HepG2 (cell line): Measurements from ENCODE around the gene WTAP. TPM values are rescaled to one million over a fixed set of nuclear protein-coding genes. Genes with fewer than 3 reads are reported as not detected.

Experiments
- CERS6 ChIP-seq: sonication (generic); formaldehyde crosslinking; IDR thresholded peaks from 2 replicates; pipeline ENCODE4 v1.5.0; 2020; ENCODE audit warnings: missing genetic modification reagents
- ELF4 ChIP-seq: sonication (generic); formaldehyde crosslinking; IDR thresholded peaks from 2 replicates; pipeline ENCODE4 v1.5.0; 2020; ENCODE audit warnings: missing genetic modification reagents, mild to moderate bottlenecking, moderate library complexity, borderline replicate concordance
- HMGXB3 ChIP-seq: sonication (generic); formaldehyde crosslinking; IDR thresholded peaks from 2 replicates; pipeline ENCODE4 v1.4.0; 2020; ENCODE audit warnings: missing genetic modification reagents, borderline replicate concordance
- MTF1 ChIP-seq: sonication (generic); formaldehyde crosslinking; IDR thresholded peaks from 2 replicates; pipeline ENCODE4 v1.5.0; 2020; ENCODE audit warnings: missing genetic modification reagents
- NFRKB ChIP-seq: fragments of 450-650 bp; IDR thresholded peaks from 2 replicates; pipeline ENCODE4 v1.6.1; 2017
- POLR2AphosphoS5 ChIP-seq: IDR thresholded peaks from 2 replicates; pipeline ENCODE4 v1.6.1; 2012; ENCODE audit warnings: low read depth, low read length
- TEAD2 ChIP-seq: sonication (generic); formaldehyde crosslinking; IDR thresholded peaks from 2 replicates; pipeline ENCODE4 v1.9.0; 2021; ENCODE audit warnings: missing genetic modification reagents
- ZFP82 ChIP-seq: sonication (generic); formaldehyde crosslinking; IDR thresholded peaks from 2 replicates; pipeline ENCODE4 v1.5.1; 2020; ENCODE audit warnings: mild to moderate bottlenecking, missing genetic modification reagents, borderline replicate concordance
- ZNF124 ChIP-seq: sonication (generic); formaldehyde crosslinking; IDR thresholded peaks from 2 replicates; pipeline ENCODE4 v1.4.0; 2020; ENCODE audit warnings: missing genetic modification reagents
- ZNF275 ChIP-seq: sonication (generic); formaldehyde crosslinking; IDR thresholded peaks from 2 replicates; pipeline ENCODE4 v1.8.0; 2022; ENCODE audit warnings: missing genetic modification reagents, mild to moderate bottlenecking, inconsistent platforms, borderline replicate concordance
- ZNF512 ChIP-seq: sonication (generic); formaldehyde crosslinking; IDR thresholded peaks from 2 replicates; pipeline ENCODE4 v1.4.0; 2020; ENCODE audit warnings: mild to moderate bottlenecking, missing genetic modification reagents
- ZNF513 ChIP-seq: sonication (generic); formaldehyde crosslinking; conservative IDR thresholded peaks from 2 replicates; pipeline ENCODE4 v1.5.0; 2020; ENCODE audit warnings: missing genetic modification reagents
- ZNF724P ChIP-seq: sonication (generic); formaldehyde crosslinking; IDR thresholded peaks from 2 replicates; pipeline ENCODE4 v1.8.0; 2022; ENCODE audit warnings: missing genetic modification reagents, borderline replicate concordance
- ZSCAN5A ChIP-seq: sonication (generic); formaldehyde crosslinking; IDR thresholded peaks from 2 replicates; pipeline ENCODE4 v1.8.0; 2022; ENCODE audit warnings: mild to moderate bottlenecking, missing genetic modification reagents, borderline replicate concordance
- polyA plus RNA-seq, 8 experiments: library from polyadenylated mRNA; depleted of rRNA in 3 of 8; stranded (reverse) in 7 of 8; unstranded in 1 of 8; fragments of >200 nt; fragmentation: Illumina TruSeq in 4 of 8; extraction: Trizol in 4 of 8; gene quantifications; 2 replicates each; pipeline versions ENCODE4 v1.2.1 to v1.2.3, GENCODE V29; 2011 to 2016; ENCODE audit warnings: low read depth in 4 of 8, missing spikeins in 1 of 8, mixed read lengths in 1 of 8; ENCODE audit not compliant: insufficient read depth in 1 of 8
- total RNA-seq, 5 experiments: library from RNA; depleted of rRNA; stranded (reverse); fragments of >200 nt; fragmentation: Illumina TruSeq; extraction: Trizol; gene quantifications; 2 replicates each; pipeline ENCODE4 v1.2.3, GENCODE V29; 2016; ENCODE audit warnings: low read depth in 1 of 5

WTAP gene
- total and polyA plus RNA-seq, 2 of the 13 experiments (the other 11 are each of a cell fraction or from before 2014, with no cell fraction given): 31.6 to 167 TPM

- TF ChIP-seq ZNF513 (CRISPR knock-in tag): no peak
- peak; percentile 95 for TF ChIP-seq MTF1 (CRISPR knock-in tag)
- TF ChIP-seq ZNF124 (CRISPR knock-in tag): peak; percentile 98
- peak; percentile 87 for TF ChIP-seq TEAD2 (CRISPR knock-in tag)
- peak; percentile 89 for TF ChIP-seq NFRKB
- TF ChIP-seq ZNF275: peak; percentile 95; the same call in 1 of the 2 replicates
- TF ChIP-seq HMGXB3 (CRISPR knock-in tag): peak; percentile 96
- peak; percentile 87; the same call in 1 of the 2 replicates for TF ChIP-seq ELF4 (CRISPR knock-in tag)
- peak; percentile 99 for TF ChIP-seq ZNF724P (CRISPR knock-in tag)
- TF ChIP-seq ZNF512 (CRISPR knock-in tag): peak; percentile 92; the same call in 1 of the 2 replicates
- TF ChIP-seq POLR2AphosphoS5: peak; percentile 88
- peak; percentile 97; the same call in 1 of the 2 replicates for TF ChIP-seq ZFP82 (CRISPR knock-in tag)
- TF ChIP-seq ZSCAN5A: peak; percentile 95
- peak; percentile 97 for TF ChIP-seq CERS6
Observed at GRCh38 chr6:159726918-159727716, at the start of gene WTAP (continued).
